H1 (cell line): ENCODE results near the gene GGT7. TPM values are rescaled to one million over a fixed set of nuclear protein-coding genes. Genes with fewer than 3 reads are reported as not detected.

Experiments
- CTCF ChIA-PET: fragments of 300-600 bp; sonication (Branson Sonifier 250); formaldehyde crosslinking; loops from one replicate; lab custom pipeline; 2021; ENCODE audit not compliant: partially characterized antibody; lab: Charles Lee
- POLR2A ChIA-PET: fragments of 300-600 bp; sonication (Branson Sonifier 250); formaldehyde crosslinking; loops from one replicate; lab custom pipeline; 2021; ENCODE audit warnings: inconsistent platforms; ENCODE audit not compliant: partially characterized antibody; lab: Charles Lee
- DNase-seq, 2 experiments: peaks; one replicate each; pipeline versions ENCODE4 v3.0.0 to v3.0.0-alpha.2; 2010 to 2022; ENCODE audit warnings: low spot score in 2 of 2, low read depth in 1 of 2, mixed read lengths in 1 of 2
- FAIRE-seq: peaks from 2 replicates; lab custom pipeline; 2011; peaks lifted over from hg19 to GRCh38; lab: Jason Lieb, UNC
- H2AFZ ChIP-seq: 2 replicates; pipeline ENCODE4 v1.8.1; 2012; ENCODE audit warnings: low read length, inconsistent platforms
- H2AK5ac ChIP-seq: 2 replicates; pipeline ENCODE4 v1.6.1; 2013; ENCODE audit warnings: low read depth, low read length
- H2BK120ac ChIP-seq: replicated peaks from 2 replicates; pipeline ENCODE3; 2013; ENCODE audit warnings: low read depth, low read length, inconsistent platforms
- H2BK12ac ChIP-seq: 2 replicates; pipeline ENCODE4 v1.6.1; 2013; ENCODE audit warnings: low read depth, low read length
- H2BK15ac ChIP-seq: 2 replicates; pipeline ENCODE4 v1.6.1; 2013; ENCODE audit warnings: low read length
- H2BK20ac ChIP-seq: 2 replicates; pipeline ENCODE4 v1.6.1; 2013; ENCODE audit warnings: low read length
- H2BK5ac ChIP-seq: 2 replicates; pipeline ENCODE4 v1.6.1; 2013; ENCODE audit warnings: low read depth, low read length
- H3K14ac ChIP-seq: 2 replicates; pipeline ENCODE4 v1.6.1; 2013; ENCODE audit warnings: inconsistent platforms; ENCODE audit not compliant: insufficient read length
- H3K18ac ChIP-seq: 2 replicates; pipeline ENCODE4 v1.6.1; 2013; ENCODE audit warnings: low read length; ENCODE audit errors: extremely low read depth
- H3K23ac ChIP-seq: 2 replicates; pipeline ENCODE4 v1.6.1; 2013; ENCODE audit warnings: inconsistent platforms; ENCODE audit not compliant: insufficient read length
- H3K23me2 ChIP-seq: 2 replicates; pipeline ENCODE4 v1.6.1; 2013; ENCODE audit warnings: low read depth, low read length
- H3K27ac ChIP-seq: 2 replicates; pipeline ENCODE4 v1.6.1; 2011; ENCODE audit warnings: low read depth, low read length, inconsistent platforms
- H3K27me3 ChIP-seq, 4 experiments: replicated peaks in 1 of 4; 1 replicate in 1 of 4; 2 replicates in 3 of 4; pipeline versions ENCODE4 v1.6.1 to v1.8.1; 2011 to 2013; ENCODE audit warnings: low read length in 3 of 4, mild to moderate bottlenecking in 3 of 4, inconsistent platforms in 2 of 4, mixed read lengths in 2 of 4, moderate library complexity in 1 of 4; ENCODE audit not compliant: control insufficient read depth in 3 of 4, insufficient read depth in 3 of 4; ENCODE audit errors: extremely low read depth in 1 of 4
- H3K36me3 ChIP-seq, 4 experiments: 2 replicates each; pipeline versions ENCODE4 v1.6.1 to v1.8.1; 2011 to 2013; ENCODE audit warnings: mild to moderate bottlenecking in 4 of 4, low read length in 3 of 4, moderate library complexity in 2 of 4, control low read depth in 1 of 4, inconsistent platforms in 1 of 4; ENCODE audit not compliant: insufficient read depth in 4 of 4, control insufficient read depth in 2 of 4
- H3K4ac ChIP-seq: replicated peaks from 2 replicates; pipeline ENCODE3; 2013; ENCODE audit warnings: low read length, low read depth, mixed read lengths, inconsistent platforms; ENCODE audit not compliant: insufficient read length
- H3K4me1 ChIP-seq, 4 experiments: replicated peaks in 1 of 4; 1 replicate in 1 of 4; 2 replicates in 3 of 4; pipeline versions ENCODE4 v1.6.1 to v1.8.1; 2011 to 2013; ENCODE audit warnings: low read length in 3 of 4, inconsistent platforms in 2 of 4, mixed read lengths in 1 of 4; ENCODE audit not compliant: insufficient read depth in 4 of 4, control insufficient read depth in 3 of 4
- H3K4me2 ChIP-seq, 2 experiments: 2 replicates each; pipeline versions ENCODE4 v1.6.1 to v1.8.1; 2011 to 2013; ENCODE audit warnings: low read depth in 2 of 2, low read length in 2 of 2, control low read depth in 1 of 2, inconsistent platforms in 1 of 2, mild to moderate bottlenecking in 1 of 2; ENCODE audit not compliant: insufficient read depth in 1 of 2
- H3K4me3 ChIP-seq, 4 experiments: fragments of 200-600, 300-600 bp in 1 of 4; sonication (generic), shearing (Covaris generic), sonication (Bioruptor Twin) in 1 of 4; 2 replicates each; pipeline versions ENCODE4 v1.5.1 to v1.8.1; 2011 to 2016; ENCODE audit warnings: low read length in 4 of 4, low read depth in 3 of 4, control low read depth in 2 of 4, inconsistent platforms in 2 of 4, mild to moderate bottlenecking in 2 of 4, mixed read lengths in 1 of 4, moderate library complexity in 1 of 4; ENCODE audit not compliant: insufficient read depth in 2 of 4; ENCODE audit errors: extremely low read depth in 1 of 4
- H3K56ac ChIP-seq: replicated peaks from 2 replicates; pipeline ENCODE3; 2013; ENCODE audit warnings: low read depth, mild to moderate bottlenecking, mixed read lengths, low read length, inconsistent platforms; ENCODE audit not compliant: insufficient read length
- H3K79me1 ChIP-seq: 2 replicates; pipeline ENCODE4 v1.6.1; 2013; ENCODE audit warnings: low read depth, low read length, control low read depth
- H3K79me2 ChIP-seq, 2 experiments: 2 replicates each; pipeline versions ENCODE4 v1.6.1 to v1.8.1; 2012 to 2013; ENCODE audit warnings: low read length in 2 of 2, mild to moderate bottlenecking in 2 of 2, inconsistent platforms in 1 of 2; ENCODE audit not compliant: insufficient read depth in 2 of 2, control insufficient read depth in 1 of 2
- H3K9ac ChIP-seq, 4 experiments: replicated peaks in 1 of 4; 1 replicate in 1 of 4; 2 replicates in 3 of 4; pipeline versions ENCODE4 v1.6.1 to v1.8.1; 2011 to 2013; ENCODE audit warnings: low read depth in 3 of 4, low read length in 3 of 4, control low read depth in 2 of 4, mild to moderate bottlenecking in 2 of 4, moderate library complexity in 2 of 4, inconsistent platforms in 1 of 4; ENCODE audit errors: extremely low read depth in 1 of 4
- H3K9me3 ChIP-seq, 2 experiments: 2 replicates each; pipeline versions ENCODE4 v1.6.1 to v1.8.1; 2012 to 2013; ENCODE audit warnings: mild to moderate bottlenecking in 2 of 2, moderate library complexity in 2 of 2, control low read depth in 1 of 2, inconsistent platforms in 1 of 2, low read depth in 1 of 2, low read length in 1 of 2, mixed read lengths in 1 of 2; ENCODE audit not compliant: insufficient read depth in 2 of 2
- H4K20me1 ChIP-seq, 2 experiments: replicated peaks in 1 of 2; 2 replicates each; pipeline versions ENCODE3 to v1.8.1; 2011 to 2013; ENCODE audit warnings: inconsistent platforms in 2 of 2, low read length in 2 of 2, mild to moderate bottlenecking in 1 of 2; ENCODE audit not compliant: insufficient read depth in 2 of 2, control insufficient read depth in 1 of 2
- H4K5ac ChIP-seq: 2 replicates; pipeline ENCODE4 v1.6.1; 2013; ENCODE audit warnings: low read length, low read depth, mixed read lengths, inconsistent platforms; ENCODE audit not compliant: insufficient read length
- H4K8ac ChIP-seq: 2 replicates; pipeline ENCODE4 v1.8.0; 2013; ENCODE audit warnings: mild to moderate bottlenecking, moderate library complexity, low read length, inconsistent platforms; ENCODE audit not compliant: insufficient read depth; ENCODE audit errors: extremely low read depth
- H4K91ac ChIP-seq: replicated peaks from 2 replicates; pipeline ENCODE3; 2013; ENCODE audit warnings: low read length, mixed read lengths, inconsistent platforms; ENCODE audit not compliant: insufficient read length
- BCL11A ChIP-seq, 2 experiments: IDR thresholded peaks; one replicate each; pipeline ENCODE4 v1.6.1; 2011; ENCODE audit warnings: low read depth in 2 of 2, low read length in 2 of 2, mild to moderate bottlenecking in 2 of 2
- CBX5 ChIP-seq: fragments of 300-800, 300-1000 bp; sonication (generic); IDR thresholded peaks from 2 replicates; pipeline ENCODE4 v1.7.1; 2016; ENCODE audit warnings: antibody characterized with exemption, low read length, low read depth
- CHD2 ChIP-seq: IDR thresholded peaks from 2 replicates; pipeline ENCODE4 v1.6.1; 2012; ENCODE audit warnings: low read length, improper control_type of control experiment
- CTBP2 ChIP-seq: IDR thresholded peaks from 2 replicates; pipeline ENCODE4 v1.7.0; 2011; ENCODE audit warnings: borderline replicate concordance, mild to moderate bottlenecking, moderate library complexity, mixed read lengths, low read length; ENCODE audit not compliant: insufficient read depth, insufficient read length
- HDAC2 ChIP-seq, 2 experiments: fragments of 300-600 bp in 1 of 2; sonication (generic) in 1 of 2; IDR thresholded peaks; 2 replicates each; pipeline ENCODE4 v1.6.1; 2011 to 2012; ENCODE audit warnings: low read depth in 2 of 2, low read length in 2 of 2, mild to moderate bottlenecking in 2 of 2, moderate library complexity in 2 of 2, borderline replicate concordance in 1 of 2, inconsistent platforms in 1 of 2
- HDAC6 ChIP-seq: IDR thresholded peaks from one replicate; pipeline ENCODE4 v1.7.1; 2012; ENCODE audit warnings: low read depth, mild to moderate bottlenecking, inconsistent platforms, low read length, moderate library complexity
- POLR2A ChIP-seq, 2 experiments: IDR thresholded peaks; 1 replicate in 1 of 2; 2 replicates in 1 of 2; pipeline ENCODE4 v1.6.1; 2011; ENCODE audit warnings: low read depth in 2 of 2, low read length in 2 of 2, mild to moderate bottlenecking in 2 of 2; ENCODE audit errors: control extremely low read depth in 1 of 2
- SIX5 ChIP-seq: IDR thresholded peaks from 2 replicates; pipeline ENCODE4 v1.6.1; 2011; ENCODE audit warnings: mild to moderate bottlenecking, low read depth, low read length
- SP2 ChIP-seq: IDR thresholded peaks from 2 replicates; pipeline ENCODE4 v1.6.1; 2012; ENCODE audit warnings: mild to moderate bottlenecking, low read length, inconsistent platforms
- YY1 ChIP-seq: IDR thresholded peaks from 2 replicates; pipeline ENCODE4 v1.6.1; 2011; ENCODE audit warnings: low read depth, mild to moderate bottlenecking, low read length
- ZNF274 ChIP-seq: IDR thresholded peaks from 2 replicates; pipeline ENCODE4 v1.7.0; 2012; ENCODE audit warnings: low read length, borderline replicate concordance; ENCODE audit errors: extremely low read depth
- polyA plus RNA-seq, 7 experiments: library from polyadenylated mRNA; depleted of rRNA in 3 of 7; stranded (reverse) in 5 of 7; unstranded in 2 of 7; fragments of >200 nt in 5 of 7; fragments of 200-250 nt in 2 of 7; gene quantifications; 1 replicate in 5 of 7; 2 replicates in 1 of 7; 4 replicates in 1 of 7; pipeline versions ENCODE4 v1.2.1 to v1.2.3, GENCODE V29; 2011 to 2013; ENCODE audit warnings: missing spikeins in 2 of 7, mixed read lengths in 2 of 7
- total RNA-seq: library from RNA; stranded (reverse); fragmentation: NEBNext Ultra II Directional; extraction: Animal tissue kit (Norgen Biotek cat#: 25700); gene quantifications from 2 replicates; pipeline ENCODE4 v1.2.1, GENCODE V29; 2021

The GGT7 gene
- total and polyA plus RNA-seq, 2 of the 8 experiments (the other 6 are each of a cell fraction or from before 2014, with no cell fraction given) = 20.2 to 25.5 TPM

- H3K79me1 ChIP-seq = no peaks in the 10 kb centered on the region
- TF ChIP-seq POLR2A (IDR thresholded peaks at IDR 0.05; ENCODE audit: control extremely low read depth in 1 of 2, low read depth in 2 of 2, low read length in 2 of 2) (no peak), CHD2 (no peak), SP2 (no peak), ZNF274 (no peak), CTBP2 (no peak), CBX5 (no peak), SIX5 (no peak), BCL11A (IDR thresholded peaks at IDR 0.05; ENCODE audit: low read depth in 2 of 2, low read length in 2 of 2) (no peak), HDAC2 (IDR thresholded peaks at IDR 0.05; ENCODE audit: borderline replicate concordance in 1 of 2, low read depth in 2 of 2, low read length in 2 of 2) (no peak), YY1 (no peak), HDAC6 (no peak)
- TF ChIP-seq, all 59 proteins: peak for 0
- CTCF ChIA-PET = interaction anchor here (1.0 to 2.6 kb wide), 3 partner anchors 8 to 116 kb away, joined by 3 to 12 read pairs (median 4); no protein-coding TSS in a partner anchor
Measured at GRCh38 chr20:34883087-34883688, 10.5 kb upstream of the GGT7 start.

More at GRCh38 chr20:34883087-34883688, 10.5 kb upstream of the GGT7 start:
- Histone ChIP-seq H3K4me1 (no peaks in the 10 kb centered on the region; a peak in 1 of 7 replicates), H3K14ac (no peak overlapping the region), H2BK15ac (no peak overlapping the region), H3K4me2 (no peak overlapping the region), H3K79me2 (no peaks in the 10 kb centered on the region), H4K91ac (no peak overlapping the region), H3K4ac (no peak overlapping the region), H3K27me3 (no peaks in the 10 kb centered on the region), H2AK5ac (no peak overlapping the region), H2BK120ac (no peak overlapping the region), H2BK20ac (no peak overlapping the region), H4K5ac (no peak overlapping the region), H2BK12ac (no peak overlapping the region), H3K27ac (no peak overlapping the region), H3K36me3 (no peaks in the 10 kb centered on the region; a peak in 3 of 8 replicates), H4K20me1 (peaks cover 0 to 3% of the 10 kb centered on the region in 2 experiments), H3K9ac (no peak overlapping the region), H3K56ac (no peak overlapping the region), H2AFZ (no peak overlapping the region), H3K23me2 (no peaks in the 10 kb centered on the region), H3K23ac (no peak overlapping the region), H2BK5ac (no peak overlapping the region), H3K4me3 (no peak overlapping the region), H4K8ac (no peak overlapping the region), H3K18ac (no peak overlapping the region), H3K9me3 (no peaks in the 10 kb centered on the region)
- POLR2A ChIA-PET = no interaction called here
- FAIRE-seq (no peak), DNase-seq (no peak)
